HG02610 (cell line): ENCODE measurements around the gene FAM120B.
"Not testable (repeated sequence)": the region's sequence is repeated elsewhere in the genome, so short reads cannot be mapped to it uniquely, and the experiment has no call there.

Experiments
- ATAC-seq: cut with Tn5 transposase; IDR thresholded peaks from one replicate; pipeline ENCODE4 v1.9.1; 2021; ENCODE audit warnings: mild to moderate bottlenecking, moderate library complexity; ENCODE audit not compliant: unreplicated experiment

Gene FAM120B, protein sequence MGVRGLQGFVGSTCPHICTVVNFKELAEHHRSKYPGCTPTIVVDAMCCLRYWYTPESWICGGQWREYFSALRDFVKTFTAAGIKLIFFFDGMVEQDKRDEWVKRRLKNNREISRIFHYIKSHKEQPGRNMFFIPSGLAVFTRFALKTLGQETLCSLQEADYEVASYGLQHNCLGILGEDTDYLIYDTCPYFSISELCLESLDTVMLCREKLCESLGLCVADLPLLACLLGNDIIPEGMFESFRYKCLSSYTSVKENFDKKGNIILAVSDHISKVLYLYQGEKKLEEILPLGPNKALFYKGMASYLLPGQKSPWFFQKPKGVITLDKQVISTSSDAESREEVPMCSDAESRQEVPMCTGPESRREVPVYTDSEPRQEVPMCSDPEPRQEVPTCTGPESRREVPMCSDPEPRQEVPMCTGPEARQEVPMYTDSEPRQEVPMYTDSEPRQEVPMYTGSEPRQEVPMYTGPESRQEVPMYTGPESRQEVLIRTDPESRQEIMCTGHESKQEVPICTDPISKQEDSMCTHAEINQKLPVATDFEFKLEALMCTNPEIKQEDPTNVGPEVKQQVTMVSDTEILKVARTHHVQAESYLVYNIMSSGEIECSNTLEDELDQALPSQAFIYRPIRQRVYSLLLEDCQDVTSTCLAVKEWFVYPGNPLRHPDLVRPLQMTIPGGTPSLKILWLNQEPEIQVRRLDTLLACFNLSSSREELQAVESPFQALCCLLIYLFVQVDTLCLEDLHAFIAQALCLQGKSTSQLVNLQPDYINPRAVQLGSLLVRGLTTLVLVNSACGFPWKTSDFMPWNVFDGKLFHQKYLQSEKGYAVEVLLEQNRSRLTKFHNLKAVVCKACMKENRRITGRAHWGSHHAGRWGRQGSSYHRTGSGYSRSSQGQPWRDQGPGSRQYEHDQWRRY

GRCh38 chr6:170306324-170307079, at the start of gene FAM120B:
Gene FAM120B, plus strand, starts transcription at chr6:170306758. Its CDS starts 10,633 bp downstream, at chr6:170317391.
- ATAC-seq: peak; percentile 97

GRCh38 chr6:170257376-170257775, 49.2 kb upstream of the FAM120B start:
- no peak for ATAC-seq

- ATAC-seq: no peak
These were observed 48.2 kb upstream of the FAM120B start for GRCh38 chr6:170258407-170258806.

- no peak for ATAC-seq
These were observed 47.3 kb upstream of the FAM120B start for GRCh38 chr6:170259278-170259677.

GRCh38 chr6:170260686-170261085, 45.9 kb upstream of the FAM120B start:
- ATAC-seq: no peak

- no peak for ATAC-seq
These were observed 44.7 kb upstream of the FAM120B start for GRCh38 chr6:170261643-170262488.

DNA sequence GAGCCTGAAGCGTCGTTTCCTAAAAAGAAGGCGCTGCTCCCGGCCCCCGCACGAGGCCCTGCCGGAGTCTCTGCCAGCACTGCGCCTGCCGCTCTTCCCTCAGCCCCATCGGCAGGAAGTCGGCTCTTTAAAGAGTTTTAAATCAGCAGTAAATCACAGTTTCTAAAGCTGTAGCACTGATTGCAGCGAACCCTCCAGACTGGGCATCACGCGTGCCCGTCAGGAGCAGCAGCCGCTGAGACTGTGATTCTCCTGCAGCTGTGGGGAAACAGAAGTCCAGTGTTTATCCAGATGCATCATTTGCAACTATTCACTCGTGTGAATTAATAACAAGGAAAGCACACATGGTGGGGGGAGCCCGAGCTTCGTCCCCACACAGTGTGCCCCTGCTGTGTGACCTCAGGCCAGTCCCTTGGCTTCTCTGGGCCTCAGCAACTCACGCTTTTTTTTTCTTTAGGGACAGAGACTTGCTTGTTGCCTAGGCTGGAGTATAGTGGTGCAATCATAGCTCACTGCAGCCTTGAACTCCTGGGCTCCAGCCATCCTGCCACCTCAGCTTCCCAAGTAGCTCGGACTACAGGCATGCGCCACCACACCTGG, 44.0 kb upstream of the FAM120B start:
- ATAC-seq: no peak

DNA sequence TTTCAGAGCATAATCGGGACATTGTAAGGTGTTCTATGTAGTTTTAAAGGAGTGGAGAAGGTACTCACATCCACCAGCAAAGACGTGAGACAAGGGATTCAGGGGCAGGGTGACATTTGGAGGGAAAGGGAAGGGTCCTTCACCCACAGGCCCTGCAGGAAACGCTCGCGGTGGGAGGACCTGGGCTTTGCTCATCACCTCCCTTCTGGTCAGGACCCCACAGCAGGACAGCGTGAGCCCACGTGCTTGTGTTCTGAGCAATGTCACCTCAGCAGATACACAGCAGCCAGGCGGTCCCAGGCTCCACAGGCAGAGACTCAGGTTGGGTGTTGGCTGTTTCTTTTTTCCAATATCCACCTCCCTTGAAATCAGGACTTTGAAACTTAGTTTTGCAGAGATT, 43.1 kb upstream of the FAM120B start:
- ATAC-seq: no peak

DNA sequence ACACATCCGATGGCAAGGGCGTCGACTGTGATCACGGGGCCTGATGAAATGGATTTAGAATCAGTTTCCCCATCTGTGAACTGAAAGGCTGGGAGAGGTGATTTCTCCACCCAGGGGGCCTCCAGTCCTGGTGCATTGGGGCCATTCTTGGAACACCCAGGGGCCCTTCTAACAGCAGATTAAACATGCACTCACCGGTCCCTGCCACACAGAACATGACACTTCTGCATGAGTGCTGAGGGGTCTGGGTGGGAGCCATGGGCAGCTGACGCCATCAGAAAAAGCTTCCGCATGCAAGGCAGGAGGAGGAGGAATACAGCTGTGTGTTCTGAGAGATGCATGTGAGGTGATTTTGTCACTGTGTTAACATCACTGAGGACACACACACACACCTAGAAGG, 42.5 kb upstream of the FAM120B start:
- no peak for ATAC-seq

- ATAC-seq: not testable (repeated sequence)
These were observed 41.9 kb upstream of the FAM120B start for GRCh38 chr6:170264644-170265043.

- no peak for ATAC-seq
These were observed 40.9 kb upstream of the FAM120B start for GRCh38 chr6:170265655-170266054.

DNA sequence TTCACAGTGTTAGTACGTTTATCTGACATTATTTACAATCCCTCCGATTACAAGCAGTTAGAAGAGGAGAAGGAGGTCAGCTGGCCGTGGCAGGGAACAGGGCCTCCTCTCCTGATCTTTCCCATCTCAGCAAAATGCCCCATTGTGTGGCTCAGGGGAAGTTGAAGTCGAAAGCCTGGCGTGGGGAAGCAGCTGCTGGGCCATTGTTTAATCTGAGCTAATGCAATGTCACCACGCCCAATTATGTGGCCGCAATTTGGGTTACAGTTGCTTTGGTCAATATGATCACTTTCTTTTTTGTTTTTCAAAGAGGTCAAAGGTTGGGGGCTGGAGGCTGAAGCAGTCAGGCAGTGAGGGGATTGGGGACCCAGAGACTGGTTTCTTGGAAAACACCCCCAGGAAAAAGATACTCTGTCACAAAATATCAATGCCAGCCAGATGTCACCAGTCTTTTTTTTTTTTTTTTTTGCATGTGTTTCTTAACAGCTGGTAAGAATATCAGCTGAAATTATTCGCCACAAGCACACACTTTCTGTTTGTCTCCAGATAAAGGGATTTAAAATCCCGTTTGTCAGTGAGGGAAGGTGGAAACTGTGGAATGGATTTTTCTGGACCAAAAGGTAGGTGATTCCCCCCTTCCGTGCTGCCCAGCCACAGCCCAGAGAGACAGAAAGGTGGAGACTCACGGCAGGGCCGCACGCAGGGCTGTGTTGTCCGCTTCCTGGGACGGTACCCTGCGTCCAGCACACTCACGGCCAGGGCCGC, 40.3 kb upstream of the FAM120B start:
- ATAC-seq: no peak

- ATAC-seq: no peak
These were observed 38.9 kb upstream of the FAM120B start for GRCh38 chr6:170267688-170268087.

DNA sequence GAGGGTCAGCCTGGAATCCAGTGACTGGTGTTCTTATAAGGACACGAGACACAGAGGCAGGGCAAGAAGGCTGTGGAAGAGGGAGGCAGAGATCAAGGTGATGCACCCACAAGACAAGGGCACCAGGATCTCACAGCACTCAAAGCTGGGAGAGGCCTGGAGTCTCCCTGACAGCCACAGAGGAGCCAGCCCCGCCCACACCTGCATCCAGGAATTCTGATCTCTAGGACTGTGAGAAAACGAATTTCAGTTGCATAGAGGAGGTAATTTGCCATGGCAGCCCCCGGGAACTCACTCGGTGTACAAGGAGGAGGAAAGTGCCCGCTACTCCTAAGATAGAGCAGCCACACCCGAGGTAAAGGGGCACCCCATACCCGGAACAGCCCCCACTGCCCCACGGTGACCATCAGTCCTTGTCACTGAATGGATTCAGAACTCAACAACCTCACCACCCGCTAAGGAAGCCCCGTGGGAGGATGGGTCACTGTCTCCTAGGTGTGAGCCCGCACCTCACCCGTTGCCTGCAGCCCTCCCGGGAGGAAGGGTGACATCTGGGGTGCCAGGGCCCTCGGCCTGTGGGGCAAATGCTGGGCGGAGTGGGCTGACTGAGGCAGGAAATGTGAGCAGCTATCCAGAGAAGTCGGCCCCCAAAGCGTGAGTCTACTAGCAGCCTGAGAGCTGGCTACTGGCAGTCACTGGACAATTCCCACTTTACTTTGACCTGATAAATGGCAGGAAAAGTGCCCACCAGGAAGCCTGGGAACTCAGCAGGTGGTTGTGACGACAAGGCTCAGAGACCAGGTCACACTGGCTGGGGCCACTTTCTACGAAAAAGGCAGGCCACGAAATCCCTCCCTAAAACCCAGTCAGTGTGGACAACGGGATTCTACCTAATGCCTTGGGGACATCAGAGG, 38.1 kb upstream of the FAM120B start:
- no peak for ATAC-seq

DNA sequence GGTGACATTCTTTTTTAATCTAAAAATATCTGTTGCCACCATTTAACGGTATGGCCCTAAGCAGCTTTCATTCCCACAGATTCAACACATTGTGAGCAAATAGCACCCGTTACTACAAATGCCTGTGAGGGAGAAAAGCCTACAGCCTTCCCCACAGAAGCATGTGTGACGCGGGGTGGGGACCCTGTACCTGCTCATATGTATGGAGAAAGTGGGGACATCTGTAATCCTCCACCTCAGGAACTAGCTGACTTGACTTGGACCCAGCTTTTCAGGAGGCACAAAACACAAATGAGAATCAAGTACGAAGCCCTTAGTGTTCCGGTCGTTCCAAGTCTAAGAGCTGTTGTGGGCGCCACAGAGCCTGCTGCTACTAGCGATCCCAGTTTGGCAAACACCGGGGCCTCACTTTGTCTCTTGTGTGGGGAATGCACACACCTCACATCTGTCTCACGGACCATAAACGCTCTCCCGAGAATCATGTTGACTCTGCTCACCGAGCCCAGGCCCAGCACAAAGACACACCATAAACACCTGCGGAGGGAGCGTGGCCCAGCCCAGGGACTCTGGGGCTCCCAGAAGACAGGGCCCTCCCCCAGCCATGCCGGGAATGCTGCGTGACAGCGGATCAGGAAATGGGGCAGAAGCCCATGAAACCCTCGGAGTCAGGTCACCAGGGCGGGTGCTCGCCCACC, 37.3 kb upstream of the FAM120B start:
- no peak for ATAC-seq

DNA sequence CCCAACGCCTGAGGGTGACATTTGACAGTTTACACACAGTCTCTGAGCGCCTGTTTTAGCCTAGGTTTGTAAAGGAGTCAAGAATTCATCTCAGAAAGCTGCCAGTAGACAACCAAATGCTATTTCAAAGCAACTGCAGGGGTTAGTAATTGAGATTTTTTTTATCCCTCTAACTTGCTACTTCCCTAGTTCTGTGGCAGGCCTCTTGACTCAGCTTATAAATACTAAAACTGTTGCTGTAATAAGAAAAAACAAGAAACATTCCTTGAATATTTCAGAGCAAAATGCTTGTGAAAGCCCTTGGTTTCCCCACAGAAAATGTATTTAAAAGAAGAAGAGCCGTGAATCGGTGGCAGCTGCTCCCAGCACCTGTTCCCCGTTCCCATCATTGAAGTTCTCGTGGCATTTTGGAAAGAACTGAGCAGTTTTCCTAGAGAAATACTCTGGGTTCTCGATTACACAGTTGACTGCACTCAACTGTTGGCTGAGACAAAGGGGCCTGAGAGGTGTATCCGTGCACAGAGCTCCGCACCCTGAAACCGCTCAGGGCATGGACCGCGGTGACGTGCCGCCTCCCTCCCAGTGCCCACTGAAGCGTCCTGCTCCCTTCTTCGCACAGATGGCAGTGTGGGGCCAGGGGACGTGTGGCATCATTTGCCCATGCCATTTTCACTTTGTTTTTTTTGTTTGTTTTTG, 36.6 kb upstream of the FAM120B start:
- no peak for ATAC-seq
